Thoracic aorta (tissue), 2 donors: ENCODE results near the gene DNAI7. TPM values are rescaled to one million over a fixed set of nuclear protein-coding genes. Genes with fewer than 3 reads are reported as not detected.

Experiments
- ATAC-seq: fragments of 150-250 bp; one replicate; pipeline ENCODE4 v1.8.0; 2017; ENCODE audit warnings: low read depth; ENCODE audit not compliant: insufficient number of reproducible peaks, low FRiP score
- DNase-seq: peaks from one replicate; pipeline ENCODE4 v3.0.0-alpha.2; 2020; ENCODE audit warnings: low spot score
- H3K27ac ChIP-seq, 2 donors: fragments of 200-600 bp; sonication (generic); 1 replicate in 1 of 2; 2 replicates in 1 of 2; pipeline ENCODE4 v1.5.1; 2016; ENCODE audit warnings: mild to moderate bottlenecking in 2 of 2, moderate library complexity in 2 of 2
- H3K27me3 ChIP-seq: fragments of 200-600 bp; sonication (generic); replicated peaks from 2 replicates; pipeline ENCODE4 v1.6.0; 2016; ENCODE audit warnings: mild to moderate bottlenecking; ENCODE audit not compliant: insufficient read depth
- H3K36me3 ChIP-seq: fragments of 200-600 bp; sonication (generic); one replicate; pipeline ENCODE4 v1.5.1; 2016
- H3K4me1 ChIP-seq, 2 donors: fragments of 200-600 bp; sonication (generic); 1 replicate in 1 of 2; 2 replicates in 1 of 2; pipeline versions ENCODE4 v1.5.1 to v1.6.0; 2016; ENCODE audit warnings: low read depth in 2 of 2, mild to moderate bottlenecking in 1 of 2; ENCODE audit not compliant: control insufficient read depth in 1 of 2
- H3K4me3 ChIP-seq: fragments of 200-600 bp; sonication (generic); 2 replicates; pipeline ENCODE4 v1.5.1; 2016; ENCODE audit warnings: mild to moderate bottlenecking
- H3K9me3 ChIP-seq: fragments of 200-600 bp; sonication (generic); 2 replicates; pipeline ENCODE4 v1.5.1; 2016
- total RNA-seq, 2 donors: library from RNA; depleted of rRNA; stranded (reverse); fragments of >200 nt; gene quantifications; one replicate each; pipeline versions ENCODE4 v1.1.0 to v1.2.3, GENCODE V29; 2016
- TF ChIP-seq, protein P1 (sequence below): fragments of 200-600 bp; sonication (generic); IDR thresholded peaks from one replicate; pipeline ENCODE4 v1.5.1; 2019; ENCODE audit warnings: antibody characterized with exemption

DNAI7 gene
- total RNA-seq, 2 donors from 2014 or later: not detected

DNA sequence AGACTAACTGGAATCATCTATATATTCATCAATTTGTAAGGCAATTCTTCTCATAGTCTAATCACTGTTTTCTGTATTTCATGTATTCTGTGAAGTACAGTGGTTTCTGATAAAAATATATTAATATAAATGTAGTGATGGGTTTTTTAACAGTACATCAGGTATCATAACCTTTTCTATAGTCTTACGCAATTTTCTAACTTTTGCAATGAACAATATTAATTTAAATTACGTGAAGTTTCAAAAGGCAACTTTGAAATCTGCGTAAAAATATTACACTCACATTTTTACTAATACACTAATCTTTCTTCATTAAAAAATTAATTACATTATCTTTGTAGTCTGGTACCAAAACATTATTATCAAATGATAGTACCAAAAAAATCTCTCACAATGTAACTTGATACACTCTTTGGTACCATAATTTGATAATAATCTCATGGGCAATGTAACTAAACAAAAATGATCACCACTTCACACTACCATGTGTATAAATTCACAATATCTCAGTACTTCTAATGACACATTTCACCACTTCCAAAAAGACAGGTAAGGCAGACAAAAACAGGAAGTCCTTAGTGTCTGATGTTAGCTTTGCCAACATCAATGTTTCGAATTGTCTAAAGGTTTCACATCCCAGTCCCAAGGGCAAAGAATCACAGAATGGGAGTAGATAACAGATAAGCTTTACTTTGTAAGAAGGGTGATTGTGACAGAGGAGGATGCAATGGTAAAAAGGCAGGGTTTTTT lies 8.7 kb downstream of the DNAI7 start:
- ATAC-seq: no peak
- no peaks in the 10 kb centered on the region for H3K9me3 ChIP-seq

DNA sequence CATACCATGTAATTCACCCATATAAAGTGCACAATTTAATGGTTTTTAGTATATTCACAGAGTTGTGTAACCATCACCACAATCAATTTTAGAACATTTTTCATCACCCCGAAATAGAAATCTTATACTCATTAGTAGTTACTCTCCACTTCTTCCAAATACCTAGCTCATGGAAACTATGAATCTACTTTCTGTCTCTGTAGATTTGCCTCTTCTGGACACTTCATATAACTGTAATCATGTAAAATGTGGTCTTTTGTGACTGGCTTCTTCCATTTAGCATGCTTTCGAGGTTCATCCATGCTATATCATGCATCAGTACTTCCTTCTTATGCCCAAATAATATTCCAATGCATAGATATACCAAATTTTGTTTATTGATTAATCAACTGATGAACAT lies 10.8 kb downstream of the DNAI7 start:
- Histone ChIP-seq H3K4me3 (no peak overlapping the region), H3K27me3 (no peaks in the 10 kb centered on the region), H3K36me3 (no peaks in the 10 kb centered on the region), H3K4me1 (no peaks in the 10 kb centered on the region), H3K27ac (no peak overlapping the region), H3K9me3 (no peaks in the 10 kb centered on the region)
- TF ChIP-seq, protein P1, sequence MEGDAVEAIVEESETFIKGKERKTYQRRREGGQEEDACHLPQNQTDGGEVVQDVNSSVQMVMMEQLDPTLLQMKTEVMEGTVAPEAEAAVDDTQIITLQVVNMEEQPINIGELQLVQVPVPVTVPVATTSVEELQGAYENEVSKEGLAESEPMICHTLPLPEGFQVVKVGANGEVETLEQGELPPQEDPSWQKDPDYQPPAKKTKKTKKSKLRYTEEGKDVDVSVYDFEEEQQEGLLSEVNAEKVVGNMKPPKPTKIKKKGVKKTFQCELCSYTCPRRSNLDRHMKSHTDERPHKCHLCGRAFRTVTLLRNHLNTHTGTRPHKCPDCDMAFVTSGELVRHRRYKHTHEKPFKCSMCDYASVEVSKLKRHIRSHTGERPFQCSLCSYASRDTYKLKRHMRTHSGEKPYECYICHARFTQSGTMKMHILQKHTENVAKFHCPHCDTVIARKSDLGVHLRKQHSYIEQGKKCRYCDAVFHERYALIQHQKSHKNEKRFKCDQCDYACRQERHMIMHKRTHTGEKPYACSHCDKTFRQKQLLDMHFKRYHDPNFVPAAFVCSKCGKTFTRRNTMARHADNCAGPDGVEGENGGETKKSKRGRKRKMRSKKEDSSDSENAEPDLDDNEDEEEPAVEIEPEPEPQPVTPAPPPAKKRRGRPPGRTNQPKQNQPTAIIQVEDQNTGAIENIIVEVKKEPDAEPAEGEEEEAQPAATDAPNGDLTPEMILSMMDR: no peak
- no peak for DNase-seq
- ATAC-seq: no peak

More for the DNA sequence above, 8.7 kb downstream of the DNAI7 start:
- DNase-seq: no peak
- Histone ChIP-seq H3K27me3 (no peaks in the 10 kb centered on the region), H3K36me3 (no peaks in the 10 kb centered on the region), H3K27ac (no peak overlapping the region), H3K4me3 (no peak overlapping the region), H3K4me1 (no peaks in the 10 kb centered on the region)
- TF ChIP-seq, protein P1: no peak

GRCh38 chr12:25182765-25183164 lies 12.2 kb downstream of the DNAI7 start:
- ATAC-seq: no peak
- H3K4me3 ChIP-seq: no peak overlapping the region

GRCh38 chr12:25162866-25163265 lies 32.1 kb downstream of the DNAI7 start:
- no peaks in the 10 kb centered on the region for H3K9me3 ChIP-seq
- no peak overlapping the region for H3K4me3 ChIP-seq
- TF ChIP-seq, protein P1: no peak
- no peaks in the 10 kb centered on the region for H3K27me3 ChIP-seq
- no peak overlapping the region for H3K27ac ChIP-seq
- DNase-seq (no peak), ATAC-seq (no peak)
- H3K4me1 ChIP-seq: no peaks in the 10 kb centered on the region
- no peaks in the 10 kb centered on the region for H3K36me3 ChIP-seq

More at GRCh38 chr12:25182765-25183164, 12.2 kb downstream of the DNAI7 start:
- no peaks in the 10 kb centered on the region for H3K36me3 ChIP-seq
- TF ChIP-seq, protein P1: no peak
- H3K4me1 ChIP-seq: no peaks in the 10 kb centered on the region
- no peaks in the 10 kb centered on the region for H3K27me3 ChIP-seq
- H3K27ac ChIP-seq: no peak overlapping the region
- no peaks in the 10 kb centered on the region for H3K9me3 ChIP-seq
- no peak for DNase-seq

- Histone ChIP-seq H3K27ac (no peak overlapping the region), H3K9me3 (no peaks in the 10 kb centered on the region), H3K36me3 (no peaks in the 10 kb centered on the region), H3K4me1 (peaks cover 5 to 12% of the 10 kb centered on the region in 2 donors), H3K27me3 (no peaks in the 10 kb centered on the region), H3K4me3 (no peak overlapping the region)
- TF ChIP-seq, protein P1: no peak
- DNase-seq: no peak
- ATAC-seq: no peak
Measured at GRCh38 chr12:25156061-25156460, 38.9 kb downstream of the DNAI7 start.
